GM12874 (cell line): ENCODE results near the gene GFRA1.

Experiments used
- TF ChIP-seq, protein P1 (sequence below): IDR thresholded peaks from 2 replicates; pipeline ENCODE4 v1.5.1; 2011; ENCODE audit warnings: low read depth, mild to moderate bottlenecking, control low read depth, low read length, moderate library complexity; ENCODE audit not compliant: insufficient read depth

The GFRA1 gene

DNA sequence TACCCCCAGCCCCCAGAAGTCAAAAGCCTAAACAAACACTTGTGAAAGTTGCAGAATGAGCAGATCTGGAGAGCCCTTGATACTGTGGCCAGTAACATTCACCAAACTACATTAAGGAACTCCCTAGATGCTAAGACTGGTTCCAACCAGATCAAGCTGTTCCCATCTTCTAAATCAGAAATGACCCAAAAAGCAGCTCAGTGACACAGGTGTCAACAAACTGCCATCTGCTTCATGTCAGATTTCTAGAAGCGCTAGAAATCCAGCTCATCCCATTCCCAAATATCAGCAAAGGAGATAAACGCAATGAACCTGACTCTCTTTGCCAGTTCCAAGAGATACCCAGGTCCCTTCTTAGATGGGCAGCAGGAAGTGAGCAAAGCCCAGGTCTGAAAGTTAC, 90.6 kb downstream of the GFRA1 start:
- TF ChIP-seq, protein P1, sequence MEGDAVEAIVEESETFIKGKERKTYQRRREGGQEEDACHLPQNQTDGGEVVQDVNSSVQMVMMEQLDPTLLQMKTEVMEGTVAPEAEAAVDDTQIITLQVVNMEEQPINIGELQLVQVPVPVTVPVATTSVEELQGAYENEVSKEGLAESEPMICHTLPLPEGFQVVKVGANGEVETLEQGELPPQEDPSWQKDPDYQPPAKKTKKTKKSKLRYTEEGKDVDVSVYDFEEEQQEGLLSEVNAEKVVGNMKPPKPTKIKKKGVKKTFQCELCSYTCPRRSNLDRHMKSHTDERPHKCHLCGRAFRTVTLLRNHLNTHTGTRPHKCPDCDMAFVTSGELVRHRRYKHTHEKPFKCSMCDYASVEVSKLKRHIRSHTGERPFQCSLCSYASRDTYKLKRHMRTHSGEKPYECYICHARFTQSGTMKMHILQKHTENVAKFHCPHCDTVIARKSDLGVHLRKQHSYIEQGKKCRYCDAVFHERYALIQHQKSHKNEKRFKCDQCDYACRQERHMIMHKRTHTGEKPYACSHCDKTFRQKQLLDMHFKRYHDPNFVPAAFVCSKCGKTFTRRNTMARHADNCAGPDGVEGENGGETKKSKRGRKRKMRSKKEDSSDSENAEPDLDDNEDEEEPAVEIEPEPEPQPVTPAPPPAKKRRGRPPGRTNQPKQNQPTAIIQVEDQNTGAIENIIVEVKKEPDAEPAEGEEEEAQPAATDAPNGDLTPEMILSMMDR = no peak

DNA sequence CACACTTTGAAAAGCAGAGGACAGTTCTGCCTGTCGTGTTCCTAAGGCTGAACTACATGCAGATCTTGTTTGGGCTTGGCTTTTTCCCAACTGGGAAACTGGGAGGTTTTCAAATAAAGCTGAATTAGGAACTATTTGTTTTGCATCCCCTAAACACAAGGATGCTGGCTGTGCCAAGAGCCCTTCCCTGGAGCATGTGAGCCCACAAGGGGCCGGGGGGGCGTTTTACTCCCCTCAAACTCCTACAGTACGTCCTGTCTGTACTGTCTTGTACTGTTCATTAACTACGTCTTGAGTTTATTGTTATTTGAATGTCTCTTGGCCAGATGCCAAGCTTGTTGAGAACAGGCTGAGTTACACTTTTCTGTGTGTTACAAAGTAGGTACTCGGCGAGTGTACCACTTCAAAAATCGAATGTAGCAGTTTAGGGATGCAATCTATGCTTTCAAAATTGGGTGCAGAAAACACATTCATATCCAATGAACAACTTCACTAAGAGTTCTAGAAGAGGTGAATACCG, 94.9 kb downstream of the GFRA1 start:
- TF ChIP-seq, protein P1 = no peak

DNA sequence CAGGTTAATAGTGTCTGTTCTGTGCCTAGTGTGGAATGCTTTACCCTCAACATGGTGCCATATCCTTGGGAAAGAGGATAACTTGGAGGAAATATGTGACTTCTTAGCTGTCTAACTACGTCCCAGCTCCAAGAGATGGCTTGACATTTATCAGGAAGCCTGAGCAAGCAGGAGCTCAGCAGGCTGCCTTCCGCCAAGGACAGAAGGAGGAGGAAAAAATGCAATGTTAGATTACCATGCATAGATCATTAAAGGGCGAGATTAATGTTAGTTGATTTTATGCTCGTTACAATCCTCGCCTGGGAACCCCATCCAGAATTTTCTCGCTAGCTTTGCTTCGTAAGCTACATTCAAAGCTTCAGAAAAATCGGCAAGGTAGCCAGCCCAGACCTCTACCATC, 97.8 kb downstream of the GFRA1 start:
- TF ChIP-seq, protein P1 = no peak

DNA sequence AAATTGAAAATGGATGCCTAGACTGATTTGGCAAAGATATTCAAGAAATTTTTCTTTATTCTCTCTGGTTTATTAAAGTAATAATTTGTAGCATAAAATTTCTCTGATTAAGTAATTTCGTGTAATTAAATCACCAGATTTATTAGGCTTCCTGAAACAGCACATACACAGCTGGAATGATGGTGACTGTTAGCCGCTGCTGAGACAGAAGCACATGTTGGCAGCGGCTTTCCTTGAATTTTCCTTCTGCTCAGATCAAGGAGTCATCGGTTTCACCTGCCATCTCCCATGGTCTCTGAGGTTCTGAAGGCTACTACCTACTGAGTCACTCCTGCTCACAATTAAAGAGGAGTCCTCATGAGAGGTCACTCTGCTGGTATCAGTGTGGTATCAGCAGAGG, 101.5 kb downstream of the GFRA1 start:
- TF ChIP-seq, protein P1 = no peak

DNA sequence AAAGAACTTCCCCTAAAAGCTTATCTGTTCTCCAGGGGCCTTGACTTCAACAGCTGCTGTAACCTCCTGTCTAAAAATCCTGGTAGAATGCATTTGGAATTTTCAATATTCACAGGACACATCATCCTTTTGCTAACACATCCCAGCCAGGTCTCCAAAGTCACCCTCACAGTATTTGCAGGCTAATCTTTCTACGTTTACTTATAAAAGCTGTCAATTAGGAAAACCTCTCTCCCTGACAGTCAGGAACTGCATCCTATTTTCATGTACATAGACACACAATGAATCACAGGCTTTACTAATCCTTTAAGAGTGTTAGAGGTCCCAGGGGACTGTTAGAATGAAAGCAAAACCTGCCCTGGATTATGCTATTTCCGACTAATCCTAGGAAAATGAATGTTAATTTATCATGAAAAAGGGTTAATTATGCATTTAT, 102.2 kb downstream of the GFRA1 start:
- TF ChIP-seq, protein P1 = no peak

DNA sequence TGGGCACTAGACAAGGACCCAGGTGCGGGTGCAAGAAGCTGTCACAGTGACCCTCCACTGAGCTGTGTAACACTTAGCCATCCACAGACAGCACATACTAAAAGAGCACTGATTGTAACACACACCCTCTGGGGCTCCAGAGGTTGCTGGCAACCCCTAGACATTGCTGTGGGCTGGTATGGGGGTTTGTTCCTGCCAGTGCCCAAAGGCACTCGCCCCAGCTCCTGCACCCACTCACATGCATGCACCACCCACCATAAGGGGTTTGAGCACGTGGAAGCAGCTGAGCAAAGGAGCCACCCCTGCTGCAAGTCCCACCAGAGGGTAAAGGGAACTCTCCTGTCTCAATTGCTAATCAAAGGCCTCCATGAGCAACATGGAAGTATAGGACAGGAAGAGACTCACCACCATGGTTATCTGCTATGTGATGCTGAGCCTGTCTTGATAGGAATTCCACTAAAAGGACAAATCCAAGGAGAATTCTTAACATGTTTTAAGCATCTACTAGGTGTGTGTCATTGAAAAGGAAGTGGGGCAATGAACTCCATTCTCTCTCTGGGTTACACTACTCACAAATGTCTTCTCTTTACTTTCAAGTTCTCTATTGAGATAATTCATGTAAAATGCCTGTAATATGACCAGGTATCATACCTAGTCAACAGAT, 103.1 kb downstream of the GFRA1 start:
- TF ChIP-seq, protein P1 = no peak

DNA sequence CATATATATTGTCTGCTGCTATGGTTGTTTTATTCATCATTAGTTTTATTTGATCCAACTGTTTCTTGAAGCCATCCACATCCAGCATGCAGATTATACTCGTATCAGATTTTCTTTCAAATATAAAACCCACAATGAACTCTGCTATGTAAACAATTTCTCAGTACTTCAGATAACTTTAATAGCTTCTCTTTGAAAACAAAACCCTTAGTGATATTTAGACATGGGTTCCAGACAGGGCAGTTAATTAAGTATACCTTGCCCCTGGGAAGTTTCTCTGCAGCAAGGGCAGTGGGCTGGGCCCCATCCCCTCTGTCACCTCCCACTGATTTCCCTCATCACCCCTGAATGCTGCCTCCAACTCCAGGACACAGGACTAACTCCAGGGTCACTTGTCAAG, 104.3 kb downstream of the GFRA1 start:
- TF ChIP-seq, protein P1 = no peak

DNA sequence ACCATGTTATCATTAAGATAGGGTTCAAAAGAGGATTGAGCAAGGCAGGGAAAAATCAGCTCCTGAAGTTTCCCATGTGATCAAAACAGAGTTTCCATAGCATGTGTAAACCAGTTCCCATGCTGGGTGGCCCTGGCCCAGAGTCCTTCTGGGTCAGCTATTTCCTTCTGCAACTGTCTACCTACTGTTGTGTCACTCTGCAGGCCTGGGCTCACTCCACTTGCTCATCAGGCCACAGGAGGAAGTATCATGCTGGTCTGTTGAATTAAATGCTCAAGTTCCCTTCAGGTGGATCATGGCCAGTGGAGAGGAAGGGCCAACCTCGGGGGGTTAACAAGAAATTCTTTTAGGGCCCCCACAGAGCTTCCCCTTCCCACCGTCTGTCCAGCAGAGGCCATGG, 104.7 kb downstream of the GFRA1 start:
- TF ChIP-seq, protein P1 = no peak
